GM18909 (cell line): ENCODE results near the gene ACVR1.

Source experiments
- ATAC-seq: cut with Tn5 transposase; IDR thresholded peaks from one replicate; pipeline ENCODE4 v1.9.1; 2021; ENCODE audit warnings: mild to moderate bottlenecking; ENCODE audit not compliant: unreplicated experiment, poor library complexity

The ACVR1 gene

DNA sequence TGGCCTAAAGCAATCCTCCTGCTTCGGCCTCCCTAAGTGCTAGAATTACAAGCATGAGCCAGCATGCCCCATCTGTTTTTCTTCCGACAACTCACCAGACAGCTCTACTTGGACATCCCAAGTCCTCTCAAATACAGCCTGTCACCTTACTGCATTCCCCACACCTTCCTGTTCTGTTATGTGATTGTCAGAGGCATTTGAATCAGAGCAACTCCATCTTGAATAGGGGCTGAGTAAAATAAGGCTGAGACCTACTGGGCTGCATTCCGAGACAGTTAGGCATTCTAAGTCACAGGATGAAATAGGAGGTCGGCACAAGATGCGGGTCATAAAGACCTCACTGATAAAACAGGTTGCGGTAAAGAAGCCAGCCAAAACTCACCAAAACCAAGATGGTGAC, 17.3 kb downstream of the ACVR1 start:
- ATAC-seq: no peak

DNA sequence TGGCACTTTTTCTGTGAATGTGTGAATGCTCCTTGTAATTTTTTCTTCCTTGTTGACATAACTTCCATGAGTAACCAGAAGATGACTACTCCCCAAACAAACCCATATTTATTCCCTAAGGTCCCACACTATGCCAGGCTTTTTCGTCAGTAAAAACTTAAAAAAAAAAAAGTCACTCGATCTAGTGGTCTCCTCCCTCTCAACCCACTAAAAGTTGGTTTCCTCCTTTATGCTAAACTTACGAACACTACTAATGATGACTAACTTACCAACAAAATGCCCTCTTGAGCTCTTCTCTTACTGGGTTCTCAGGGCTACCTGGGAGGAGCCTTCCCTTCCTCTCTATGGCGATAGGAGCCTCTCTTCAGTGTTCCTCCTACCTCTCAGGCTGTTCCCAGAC, 18.2 kb downstream of the ACVR1 start:
- no peak for ATAC-seq

DNA sequence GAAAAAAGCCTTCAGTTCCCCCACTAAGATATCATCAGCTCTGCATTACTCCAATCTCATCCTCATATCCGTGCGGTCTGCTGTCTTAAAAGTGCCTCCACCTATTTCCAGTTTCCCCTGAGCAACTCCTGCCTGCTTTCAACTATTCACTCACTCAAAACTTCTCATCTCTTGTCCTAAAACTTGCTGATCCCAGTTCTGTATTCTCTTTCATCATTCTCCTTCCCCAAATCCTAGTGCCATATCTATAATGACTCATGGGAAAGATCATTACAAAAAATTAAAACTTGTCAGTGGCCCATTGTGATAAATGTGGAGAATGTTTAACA, 20.0 kb downstream of the ACVR1 start:
- ATAC-seq: no peak

DNA sequence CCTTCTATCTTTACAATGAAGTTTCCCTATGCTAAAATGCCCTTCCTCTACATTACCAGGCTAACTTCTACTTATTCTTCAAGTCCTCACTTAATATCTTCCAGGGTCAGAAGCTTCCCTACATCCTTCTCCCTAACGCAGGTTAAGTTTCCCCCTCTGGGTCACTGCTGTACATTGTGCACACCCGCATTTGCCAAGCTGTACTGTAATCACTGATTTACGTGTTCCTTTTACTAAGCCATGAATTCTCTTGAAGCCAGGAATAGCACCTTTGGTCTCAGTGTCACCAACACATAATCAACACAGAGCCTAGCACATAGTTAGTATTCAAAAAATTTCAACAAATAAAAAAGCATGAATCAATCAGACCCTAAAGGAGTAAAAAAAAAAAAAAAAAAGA, 22.3 kb downstream of the ACVR1 start:
- ATAC-seq: no peak

DNA sequence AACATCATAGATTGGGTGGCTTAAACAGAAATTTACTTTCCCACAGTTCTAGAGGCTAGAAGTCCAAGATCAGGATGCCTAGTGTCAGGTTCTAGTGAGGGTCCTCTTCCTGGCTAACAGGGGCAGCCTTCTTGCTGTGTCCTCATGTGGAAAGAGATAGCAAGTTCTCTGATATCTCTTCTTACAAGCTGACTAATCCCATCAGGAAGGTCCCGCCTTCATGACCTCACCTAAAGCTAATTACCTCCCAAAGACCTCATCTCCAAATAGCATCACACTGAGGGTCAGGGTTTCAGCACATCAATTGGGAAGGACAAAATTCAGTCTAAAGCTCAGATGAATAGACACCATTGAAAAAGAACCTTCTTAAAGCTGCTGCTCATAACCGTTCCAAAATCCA, 22.9 kb downstream of the ACVR1 start:
- no peak for ATAC-seq

DNA sequence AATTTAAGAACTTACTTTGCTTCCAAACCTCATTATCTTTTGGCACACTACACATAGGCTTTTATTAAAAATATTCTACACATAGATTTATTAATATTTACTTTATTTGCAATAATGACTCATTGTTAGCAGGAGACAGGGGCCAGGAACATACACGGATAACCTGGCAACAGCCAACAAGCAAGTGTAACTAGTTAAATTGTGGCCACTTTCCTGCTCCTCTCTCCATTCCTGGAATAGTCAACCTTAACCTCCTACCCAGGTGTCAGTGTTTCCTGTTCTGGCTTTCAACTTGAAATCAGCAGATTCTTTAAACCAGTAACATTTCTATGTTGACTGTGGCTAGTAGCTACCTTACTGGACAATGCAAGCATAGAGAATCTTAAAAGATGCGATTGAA, 26.5 kb downstream of the ACVR1 start:
- no peak for ATAC-seq

DNA sequence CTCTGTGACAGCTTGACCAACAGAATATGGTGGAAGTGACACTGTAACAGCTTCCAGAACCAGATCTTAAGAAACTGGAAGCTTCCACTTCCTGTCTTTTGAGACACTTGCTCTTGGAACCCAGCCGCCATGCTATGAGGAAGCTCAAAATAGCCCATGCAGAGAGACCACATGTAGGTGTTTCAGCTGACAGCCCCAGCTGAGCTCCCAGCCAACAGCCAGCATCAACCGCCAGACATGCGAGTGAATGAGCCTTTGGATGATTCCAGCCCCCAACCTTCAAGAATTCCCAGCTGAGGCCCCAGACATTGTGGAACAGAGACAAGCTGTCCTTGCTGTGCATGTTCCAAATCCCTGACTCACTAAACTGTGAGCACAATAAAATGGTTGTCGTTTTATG, 27.9 kb downstream of the ACVR1 start:
- ATAC-seq: no peak

DNA sequence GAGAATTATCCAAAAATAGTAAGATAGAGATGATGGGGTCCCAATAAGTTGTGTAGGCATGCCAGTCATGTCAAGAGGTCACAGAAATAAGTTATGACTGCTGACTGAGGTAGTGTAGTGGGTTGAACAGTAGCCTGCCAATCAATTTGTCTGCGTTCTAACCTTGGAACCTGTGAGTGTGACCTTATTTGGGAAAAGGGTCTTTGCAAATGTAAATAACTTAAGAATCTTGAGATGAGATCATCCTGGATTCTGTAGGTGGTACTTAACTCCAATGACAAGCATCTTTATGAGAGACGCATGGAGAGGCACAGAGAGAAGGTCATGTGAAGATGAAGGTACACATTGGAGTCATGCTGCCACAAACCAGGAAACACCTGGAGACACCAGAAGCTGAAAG, 31.0 kb downstream of the ACVR1 start:
- ATAC-seq: no peak

DNA sequence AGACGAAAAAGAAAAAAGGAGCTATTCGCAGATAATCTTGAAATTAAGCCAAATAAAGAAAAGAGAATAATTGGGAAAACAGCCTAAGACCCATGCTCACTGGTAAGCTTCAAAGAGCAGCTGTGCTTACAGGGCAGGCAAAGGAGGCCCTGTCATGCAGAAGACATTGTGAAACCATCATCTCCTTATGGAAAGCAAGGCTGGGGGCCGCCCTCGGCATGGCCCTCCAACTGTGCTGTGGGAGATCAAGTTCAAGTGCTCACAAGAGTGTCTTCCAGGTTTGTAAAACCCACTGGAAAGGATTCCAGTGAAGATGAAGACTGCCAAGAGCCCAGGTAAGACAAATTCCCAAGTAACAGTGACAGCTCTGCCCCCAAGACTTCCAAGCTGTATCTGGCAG, 32.2 kb downstream of the ACVR1 start:
- ATAC-seq: no peak

DNA sequence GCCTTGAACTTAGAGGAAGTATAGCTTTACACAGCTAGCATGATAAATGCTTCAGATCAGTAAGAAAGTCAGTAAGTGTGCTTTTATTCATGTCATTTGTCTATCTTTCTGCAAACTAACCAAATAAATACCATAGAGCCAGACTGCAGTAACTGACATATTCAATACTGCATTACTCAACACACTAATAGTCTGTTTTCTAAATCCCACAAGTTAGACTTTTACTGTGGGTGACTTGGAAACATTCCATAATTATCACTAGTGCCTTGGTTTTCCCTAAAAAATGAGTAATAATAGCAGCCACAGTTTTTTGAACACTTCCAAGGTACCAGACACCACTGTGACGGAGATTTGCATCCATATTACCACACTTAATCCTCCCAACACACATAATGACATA, 33.0 kb downstream of the ACVR1 start:
- ATAC-seq: no peak

DNA sequence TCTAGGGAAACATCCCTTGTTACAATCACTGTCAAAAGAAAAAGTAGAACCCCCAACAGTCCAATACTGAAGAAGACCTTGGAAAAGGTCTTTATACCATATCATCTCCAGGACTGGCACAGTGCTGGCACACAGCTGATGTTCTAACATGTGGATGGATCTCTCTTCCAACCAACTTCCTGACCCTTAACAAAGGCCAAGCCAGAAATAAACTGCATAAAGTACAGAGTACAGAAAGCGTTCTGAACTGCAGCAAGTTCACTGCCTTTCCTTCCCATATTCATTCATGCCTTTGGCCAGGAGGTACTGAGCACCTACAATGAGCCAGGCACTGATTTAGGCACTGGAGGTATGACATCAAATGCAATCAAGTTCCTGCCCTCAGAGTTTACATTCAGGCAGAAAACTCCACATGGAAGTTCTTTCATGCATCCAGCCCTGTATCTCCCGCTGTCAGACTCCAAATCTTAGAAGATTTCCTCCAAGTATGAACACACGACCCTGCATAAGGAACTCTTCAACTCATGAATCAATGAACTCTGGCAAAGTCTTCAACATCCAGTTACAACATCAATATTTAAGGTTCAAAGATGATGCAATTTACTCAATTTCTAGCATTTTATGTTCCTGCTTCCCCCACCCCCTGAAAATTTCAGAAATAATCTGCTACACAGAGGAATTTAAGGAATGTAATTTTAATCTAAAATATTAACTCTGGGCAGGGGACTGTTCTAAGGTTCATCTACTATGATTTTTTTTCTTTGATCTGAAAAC, 33.8 kb downstream of the ACVR1 start:
- no peak for ATAC-seq

DNA sequence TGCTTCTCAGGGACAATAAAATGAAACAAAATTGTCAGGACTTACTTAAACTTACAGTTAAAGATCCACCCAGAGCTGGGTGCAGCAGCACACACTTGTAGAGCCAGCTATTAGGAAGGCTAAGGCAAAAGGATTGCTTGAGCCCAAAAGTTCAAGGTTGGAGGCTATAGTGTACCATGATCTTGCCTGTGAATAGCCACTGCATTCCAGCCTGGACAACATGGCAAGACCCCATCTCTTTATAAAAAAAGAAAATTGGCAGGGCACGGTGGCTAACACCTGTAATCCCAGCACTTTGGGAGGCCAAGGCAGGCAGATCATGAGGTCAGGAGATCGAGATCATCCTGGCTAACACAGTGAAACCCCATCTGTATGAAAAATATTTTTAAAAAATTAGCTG, 34.6 kb downstream of the ACVR1 start:
- ATAC-seq: no peak

DNA sequence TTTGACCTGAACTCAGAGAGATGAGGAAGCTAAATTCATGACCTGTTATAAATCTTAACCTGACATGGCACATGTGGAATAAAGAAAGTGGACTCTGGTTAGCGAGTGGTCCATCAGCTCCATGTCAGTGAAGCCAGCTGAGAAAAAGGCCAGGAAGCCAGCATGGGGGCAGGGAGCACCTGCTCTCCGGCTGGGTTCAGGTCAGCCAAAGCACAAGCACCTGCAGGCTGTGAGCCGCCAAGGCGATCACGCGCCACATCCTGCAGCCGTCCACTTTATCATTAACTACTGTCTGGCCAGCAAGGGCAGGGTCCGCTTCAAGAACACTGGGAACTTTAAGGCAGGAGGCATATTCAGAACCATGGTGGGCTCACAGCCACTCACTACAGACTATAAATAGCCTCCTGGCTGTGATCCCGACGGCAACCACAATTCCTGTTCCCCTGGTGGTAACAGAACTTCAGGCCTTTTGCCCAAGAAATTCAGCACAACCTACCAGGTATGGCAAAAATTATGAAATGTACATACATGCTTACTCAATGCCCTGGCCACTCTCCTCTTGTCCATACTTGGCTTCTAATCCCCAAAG, 35.5 kb downstream of the ACVR1 start:
- ATAC-seq: no peak

DNA sequence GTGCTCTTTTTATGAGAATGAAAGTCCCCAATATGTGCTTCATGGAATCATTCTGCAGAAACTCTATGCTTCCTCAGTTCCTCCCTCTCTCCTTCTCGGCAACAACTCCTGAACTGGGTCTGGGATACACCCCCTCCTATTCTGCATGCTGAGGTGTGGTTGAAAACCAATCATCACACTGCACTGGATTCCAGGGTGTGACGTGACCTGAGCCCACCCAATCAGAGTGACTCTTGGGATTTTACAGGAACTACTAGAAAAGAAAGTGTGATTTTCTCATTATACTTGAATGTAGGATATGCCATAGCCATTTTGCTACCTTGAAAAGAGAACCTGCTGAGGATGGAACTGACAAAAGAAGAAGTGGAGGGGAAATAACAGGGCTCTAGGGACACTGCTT, 36.3 kb downstream of the ACVR1 start:
- no peak for ATAC-seq

DNA sequence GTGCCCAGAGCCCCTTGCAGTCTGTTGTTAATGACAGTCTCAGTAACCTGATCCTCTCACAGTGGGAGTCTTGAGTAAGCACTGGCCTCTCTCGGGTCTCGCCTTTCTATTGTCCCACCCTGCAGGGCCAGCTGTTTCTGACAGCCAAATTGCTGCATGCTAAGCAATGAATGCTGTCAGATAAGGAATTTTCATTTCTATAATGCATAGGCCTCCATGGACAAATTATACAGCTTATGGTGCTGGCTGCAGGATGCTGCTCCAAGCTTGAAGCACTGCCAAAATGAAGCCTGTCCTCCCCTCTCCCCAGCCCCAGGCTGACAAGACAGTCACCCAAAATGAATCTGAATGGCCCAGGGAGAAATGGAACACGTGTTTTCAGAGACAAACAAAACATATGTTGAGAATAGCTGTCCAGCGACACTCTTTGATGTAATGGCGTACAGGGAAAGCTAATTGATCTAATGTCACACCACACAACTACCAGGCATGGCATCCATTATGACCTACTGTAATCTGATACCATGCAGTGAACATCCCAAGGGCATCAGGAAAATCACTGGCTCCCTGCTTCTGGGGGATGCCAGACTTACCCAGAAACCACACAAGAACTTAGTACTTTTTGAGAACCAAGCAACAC, 36.8 kb downstream of the ACVR1 start:
- ATAC-seq: no peak

DNA sequence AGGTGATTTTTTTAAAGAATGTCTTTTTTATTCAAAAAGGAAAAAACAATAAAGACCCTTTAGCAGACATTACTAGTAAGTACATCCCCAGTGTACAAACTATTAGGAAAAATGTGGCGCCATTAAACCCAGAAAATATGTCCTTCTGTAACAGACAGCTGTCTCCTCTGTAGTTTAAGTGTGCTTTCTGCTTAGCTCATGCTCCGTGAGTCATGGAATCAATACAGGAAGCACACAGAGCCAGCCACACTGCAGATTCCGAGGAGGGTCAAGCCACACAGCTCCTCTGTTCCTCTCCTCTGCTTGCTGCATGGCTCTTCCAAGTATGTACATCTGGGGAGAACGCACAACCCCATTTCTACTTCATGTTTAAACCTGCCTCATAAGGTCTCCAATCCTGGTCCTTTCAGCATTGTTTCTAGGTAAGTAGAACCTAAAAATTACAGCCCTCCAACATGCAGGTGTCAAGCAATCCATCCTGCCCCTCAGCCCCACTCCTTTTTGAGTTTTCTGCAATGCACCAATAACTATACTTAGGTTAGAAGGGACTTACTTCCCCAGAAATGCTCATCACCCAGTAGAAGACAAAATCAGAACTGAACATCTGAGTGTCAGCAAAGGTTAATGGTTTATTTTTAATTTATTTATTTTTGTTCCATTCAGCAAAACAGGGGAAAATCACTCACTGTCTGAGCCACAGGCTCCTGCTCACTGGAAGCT, 37.5 kb downstream of the ACVR1 start:
- ATAC-seq: no peak

DNA sequence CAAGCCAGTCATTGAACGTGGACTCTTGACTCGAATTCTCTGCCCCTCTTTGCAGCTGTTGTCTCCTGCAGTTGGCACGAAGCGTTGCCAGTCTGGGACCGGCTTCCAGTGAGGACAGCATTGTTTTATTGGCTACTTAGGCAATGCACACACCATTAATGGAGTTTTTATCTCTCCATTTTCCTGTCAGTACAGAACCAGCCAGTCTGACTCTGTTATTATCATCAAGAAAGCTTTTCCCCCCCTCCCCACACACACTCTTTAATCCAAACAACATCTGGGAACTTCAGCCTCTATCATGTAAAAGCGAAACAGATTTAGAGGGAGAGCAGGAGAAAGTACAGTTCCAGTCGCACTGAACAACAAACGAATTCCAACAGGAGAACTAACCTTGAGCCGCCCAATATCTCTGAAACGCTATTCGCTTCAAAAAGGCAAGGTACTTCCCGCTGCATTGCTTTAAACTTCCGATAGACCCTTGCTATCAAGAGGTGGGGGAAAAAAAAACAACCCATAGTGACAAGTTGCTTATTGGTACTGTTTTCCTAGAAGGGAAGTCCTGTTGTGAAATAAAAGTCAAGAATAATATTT, 38.2 kb downstream of the ACVR1 start:
- no peak for ATAC-seq

DNA sequence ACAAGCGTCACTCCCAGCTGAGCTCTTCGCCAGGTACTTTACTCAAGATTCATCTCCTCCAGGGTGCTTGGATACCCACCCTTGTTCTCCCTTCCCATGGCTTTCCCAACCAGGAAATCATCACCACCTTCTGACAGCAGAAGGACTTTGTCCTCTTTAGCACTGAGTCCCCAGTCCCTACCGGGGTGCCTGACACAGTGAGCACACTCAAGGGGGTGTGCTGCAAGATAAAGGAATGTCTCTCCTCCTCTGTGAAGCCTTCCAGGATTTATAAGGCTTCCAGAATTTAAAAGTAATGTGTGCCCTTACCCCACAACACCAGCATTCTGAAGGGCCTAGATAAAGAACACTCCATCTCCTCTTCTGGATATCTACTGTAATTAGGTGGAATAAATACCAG, 39.6 kb downstream of the ACVR1 start:
- no peak for ATAC-seq

DNA sequence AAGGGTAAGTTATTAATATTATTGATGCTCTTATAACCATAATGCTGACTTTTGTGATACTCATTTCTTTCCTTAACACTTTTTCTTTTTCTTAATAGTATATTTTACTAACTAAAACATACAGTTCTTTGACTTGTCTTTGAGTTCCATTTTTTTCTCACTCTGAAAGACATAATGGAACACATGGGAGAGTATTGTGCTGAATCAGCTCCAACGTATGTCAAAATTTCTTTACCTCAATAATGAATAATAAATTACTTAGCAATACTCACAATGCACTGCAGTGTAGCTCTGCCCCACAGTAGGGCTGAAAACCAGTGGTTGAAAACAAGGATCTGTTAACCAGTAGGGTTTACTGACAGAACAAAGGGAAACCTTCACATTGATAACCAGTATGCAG, 40.7 kb downstream of the ACVR1 start:
- no peak for ATAC-seq

DNA sequence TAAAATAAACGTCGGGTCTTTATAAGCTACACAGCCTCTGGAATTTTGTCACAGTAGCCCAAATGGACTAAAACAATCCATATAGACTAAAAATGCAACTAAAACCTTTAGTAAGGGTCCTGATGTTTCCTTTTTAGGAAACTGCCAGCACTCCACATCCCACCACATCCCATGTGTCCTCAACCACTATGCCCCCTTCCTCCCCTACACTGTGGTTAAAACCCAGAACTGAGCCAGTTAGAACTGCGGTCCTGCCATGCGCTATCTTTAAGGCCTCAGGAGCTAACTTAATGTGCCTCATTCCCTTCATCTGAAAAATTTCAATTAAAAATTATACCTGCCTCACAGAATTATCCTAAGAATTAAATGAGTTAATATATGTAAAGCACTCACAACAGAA, 41.1 kb downstream of the ACVR1 start:
- no peak for ATAC-seq

DNA sequence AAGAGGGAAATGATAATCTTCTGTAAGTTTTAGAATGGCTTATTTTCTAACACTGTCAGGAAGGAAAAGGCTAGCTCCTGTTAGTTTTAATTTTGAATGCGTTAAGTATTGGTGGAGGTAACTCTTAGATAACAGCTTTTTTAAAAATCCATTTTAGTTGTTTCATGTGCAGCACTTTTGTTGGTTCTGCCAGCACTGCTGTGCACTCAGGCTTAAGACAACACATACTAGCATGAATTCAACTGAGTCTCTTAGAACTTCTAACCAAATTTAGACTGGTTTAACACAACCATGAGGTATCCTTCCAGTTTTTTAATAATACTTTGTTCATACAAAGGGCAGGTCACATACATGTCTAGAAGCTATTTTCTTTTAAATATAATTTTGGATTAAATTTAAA, 42.4 kb downstream of the ACVR1 start:
- ATAC-seq: no peak
